HEK293T (cell line): Measurements from ENCODE around the gene KLK12.

Experiments
- CTCF ChIA-PET: fragments of 350-600 bp; formaldehyde crosslinking; extraction: SDS; loops from one replicate; lab custom pipeline; 2021; ENCODE audit warnings: antibody characterized with exemption, inconsistent platforms; lab: Yijun Ruan, JAX
- POLR2A ChIA-PET: fragments of 350-600 bp; formaldehyde crosslinking; extraction: SDS; loops from one replicate; lab custom pipeline; 2020; ENCODE audit warnings: antibody characterized with exemption, inconsistent platforms; lab: Yijun Ruan, JAX
- DNase-seq: peaks from one replicate; pipeline ENCODE4 v3.0.0; 2012; ENCODE audit warnings: mixed read lengths; ENCODE audit errors: extremely low spot score
- ARNT ChIP-seq: fragments of 450-650 bp; IDR thresholded peaks from 2 replicates; pipeline ENCODE4 v1.6.1; 2017; ENCODE audit warnings: mild to moderate bottlenecking
- BHLHE40 ChIP-seq: fragments of 450-650 bp; IDR thresholded peaks from 2 replicates; pipeline ENCODE4 v1.6.1; 2016; ENCODE audit warnings: mild to moderate bottlenecking, moderate library complexity, borderline replicate concordance
- CTBP1 ChIP-seq: fragments of 450-650 bp; IDR thresholded peaks from 2 replicates; pipeline ENCODE4 v1.6.1; 2016; ENCODE audit warnings: borderline replicate concordance
- ELF4 ChIP-seq: fragments of 450-650 bp; IDR thresholded peaks from 2 replicates; pipeline ENCODE4 v1.6.1; 2017; ENCODE audit warnings: antibody characterized with exemption
- FOXA1 ChIP-seq: fragments of 450-650 bp; IDR thresholded peaks from 2 replicates; pipeline ENCODE4 v1.6.1; 2016; ENCODE audit warnings: mild to moderate bottlenecking
- FOXK2 ChIP-seq: fragments of 450-650 bp; IDR thresholded peaks from 2 replicates; pipeline ENCODE4 v1.6.1; 2016; ENCODE audit warnings: mild to moderate bottlenecking
- FOXM1 ChIP-seq: fragments of 450-650 bp; IDR thresholded peaks from 2 replicates; pipeline ENCODE4 v1.6.1; 2017; ENCODE audit warnings: mild to moderate bottlenecking, borderline replicate concordance
- HDGF ChIP-seq: fragments of 450-650 bp; IDR thresholded peaks from 2 replicates; pipeline ENCODE4 v1.6.1; 2017; ENCODE audit warnings: antibody characterized with exemption, borderline replicate concordance
- L3MBTL2 ChIP-seq: fragments of 450-650 bp; conservative IDR thresholded peaks from 2 replicates; pipeline ENCODE4 v1.6.1; 2016; ENCODE audit warnings: mild to moderate bottlenecking
- LEF1 ChIP-seq: fragments of 450-650 bp; IDR thresholded peaks from 2 replicates; pipeline ENCODE4 v1.6.1; 2017; ENCODE audit warnings: mild to moderate bottlenecking, borderline replicate concordance
- NFRKB ChIP-seq: fragments of 450-650 bp; IDR thresholded peaks from 2 replicates; pipeline ENCODE4 v1.6.1; 2016; ENCODE audit warnings: mild to moderate bottlenecking, moderate library complexity
- PKNOX1 ChIP-seq: fragments of 450-650 bp; IDR thresholded peaks from 2 replicates; pipeline ENCODE4 v1.6.1; 2016
- SP1 ChIP-seq: fragments of 450-650 bp; IDR thresholded peaks from 2 replicates; pipeline ENCODE4 v1.6.1; 2017
- SUZ12 ChIP-seq: fragments of 450-650 bp; IDR thresholded peaks from 2 replicates; pipeline ENCODE4 v1.6.1; 2016; ENCODE audit warnings: mild to moderate bottlenecking
- TARDBP ChIP-seq: fragments of 450-650 bp; IDR thresholded peaks from 2 replicates; pipeline ENCODE4 v1.6.1; 2016
- ZNF384 ChIP-seq: fragments of 450-650 bp; IDR thresholded peaks from 2 replicates; pipeline ENCODE4 v1.6.1; 2016

Gene KLK12

DNA sequence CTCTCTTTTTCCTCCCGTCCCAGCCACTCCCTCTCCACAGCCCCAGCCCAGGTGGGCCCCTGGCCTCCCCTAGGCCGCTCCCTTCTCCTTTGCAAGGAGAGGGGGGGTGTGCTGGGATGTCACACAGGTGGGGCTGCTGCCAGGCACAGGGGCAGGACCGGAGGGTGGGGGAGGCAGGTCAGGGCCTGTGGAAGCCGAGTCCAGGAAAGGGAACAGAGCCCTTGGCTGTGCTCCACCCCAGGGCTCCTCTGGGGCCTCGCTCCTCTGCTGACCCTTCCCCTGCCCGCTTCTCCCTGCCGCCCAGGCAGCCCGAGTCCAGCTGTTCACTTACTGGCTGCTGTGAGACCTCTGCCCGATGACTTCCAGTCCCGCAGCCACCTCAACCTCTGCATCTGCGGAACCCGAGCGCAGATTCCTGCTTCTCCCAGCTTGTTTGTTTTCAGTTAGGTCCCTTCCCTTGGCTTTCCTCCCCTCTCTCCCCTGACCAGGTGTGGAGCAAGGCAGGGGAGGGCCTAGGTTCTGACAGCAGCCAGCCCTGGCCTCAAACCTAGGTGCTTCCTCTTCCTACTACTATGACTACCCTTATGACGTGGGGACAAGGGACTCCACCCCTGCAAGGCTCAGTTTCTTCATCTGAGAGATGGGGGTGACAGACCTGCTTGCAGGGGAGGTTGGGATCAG, 7.5 kb downstream of the KLK12 start:
- POLR2A ChIA-PET, result no interaction called here
- DNase-seq, result no peak
- CTCF ChIA-PET, result no interaction called here

DNA sequence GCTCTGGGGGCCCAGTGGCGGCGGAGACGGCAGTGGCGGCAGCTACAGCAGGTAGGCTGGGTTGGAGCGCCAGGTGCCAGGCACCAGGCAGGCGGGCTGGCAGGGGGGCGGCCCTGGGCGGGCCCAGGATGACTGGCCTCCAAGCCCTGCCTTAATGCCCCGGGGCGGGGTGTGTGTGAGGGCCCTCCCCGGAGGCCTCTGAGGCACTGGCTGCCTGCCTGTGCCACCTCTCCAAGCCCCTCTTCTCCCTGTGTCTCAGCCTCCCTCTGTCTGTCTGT, 8.3 kb downstream of the KLK12 start, which contains the start of gene KLK11:
KLK11 (minus strand) TSS at position 63 of the 278 bp plus-strand sequence. CDS start 985 bp downstream, outside the sequence.
- POLR2A ChIA-PET, result no interaction called here
- no peak for TF ChIP-seq ARNT
- TF ChIP-seq SP1, result no peak
- no peak for TF ChIP-seq LEF1
- no peak for DNase-seq
- CTCF ChIA-PET, result interaction anchor here (1.5 kb wide), 1 partner anchor 9 kb away, joined by 7 read pairs; no protein-coding TSS in a partner anchor

More for the DNA sequence above, 7.5 kb downstream of the KLK12 start:
- TF ChIP-seq ZNF384, result no peak
- no peak for TF ChIP-seq CTBP1
- TF ChIP-seq ELF4, result no peak
- no peak for TF ChIP-seq FOXA1
- TF ChIP-seq BHLHE40, result no peak
- no peak for TF ChIP-seq L3MBTL2
- TF ChIP-seq NFRKB, result no peak
- no peak for TF ChIP-seq ARNT
- TF ChIP-seq SUZ12, result no peak
- no peak for TF ChIP-seq SP1

GRCh38 chr19:51025809-51026553, 8.8 kb downstream of the KLK12 start:
- no peak for TF ChIP-seq SP1
- TF ChIP-seq ZNF384, result no peak
- TF ChIP-seq FOXA1, result no peak
- TF ChIP-seq NFRKB, result no peak
- TF ChIP-seq TARDBP, result no peak
- no peak for TF ChIP-seq LEF1
- no peak for TF ChIP-seq CTBP1
- TF ChIP-seq L3MBTL2, result no peak
- TF ChIP-seq HDGF, result no peak
- no peak for TF ChIP-seq SUZ12
- no peak for TF ChIP-seq FOXM1
- TF ChIP-seq BHLHE40, result no peak
- no peak for TF ChIP-seq ARNT
- TF ChIP-seq ELF4, result no peak
- TF ChIP-seq FOXK2, result no peak
- POLR2A ChIA-PET, result no interaction called here
- no peak for DNase-seq
- CTCF ChIA-PET, result interaction anchor here (1.5 kb wide), 1 partner anchor 8 kb away, joined by 7 read pairs; no protein-coding TSS in a partner anchor

DNA sequence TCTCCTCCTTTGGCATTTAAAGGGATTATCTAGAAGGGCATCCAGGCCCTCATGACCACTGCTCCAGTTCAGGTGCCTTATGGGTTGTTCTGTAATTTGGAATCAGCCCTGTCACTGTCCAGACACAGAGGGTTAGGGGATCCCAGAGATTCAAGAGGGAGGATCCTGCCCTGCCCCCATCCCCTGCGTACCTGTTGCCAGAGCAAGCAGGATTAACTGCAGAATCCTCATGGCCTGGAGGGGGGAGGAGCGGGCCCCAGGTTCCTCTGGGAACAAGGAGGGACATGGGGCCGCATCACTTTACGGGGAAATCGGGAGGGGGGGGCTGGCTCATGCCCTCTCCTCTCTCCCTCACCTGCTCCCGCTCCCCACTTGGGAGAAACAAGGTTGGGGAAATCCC, 9.4 kb downstream of the KLK12 start:
- ChIA-PET POLR2A (no interaction called here), CTCF (interaction anchor here (1.5 kb wide), 1 partner anchor 8 kb away, joined by 7 read pairs; no protein-coding TSS in a partner anchor)
- no peak for DNase-seq
- TF ChIP-seq BHLHE40 (no peak), FOXA1 (no peak), L3MBTL2 (no peak), SUZ12 (no peak), ARNT (no peak), ELF4 (no peak), TARDBP (no peak), ZNF384 (no peak), FOXK2 (no peak), CTBP1 (no peak), HDGF (no peak), SP1 (no peak), PKNOX1 (no peak), NFRKB (no peak), FOXM1 (no peak), LEF1 (no peak)

GRCh38 chr19:51024924-51025323, 9.9 kb downstream of the KLK12 start:
- POLR2A ChIA-PET, result no interaction called here
- TF ChIP-seq FOXK2 (no peak), SP1 (no peak)
- DNase-seq, result no peak
- CTCF ChIA-PET, result no interaction called here

DNA sequence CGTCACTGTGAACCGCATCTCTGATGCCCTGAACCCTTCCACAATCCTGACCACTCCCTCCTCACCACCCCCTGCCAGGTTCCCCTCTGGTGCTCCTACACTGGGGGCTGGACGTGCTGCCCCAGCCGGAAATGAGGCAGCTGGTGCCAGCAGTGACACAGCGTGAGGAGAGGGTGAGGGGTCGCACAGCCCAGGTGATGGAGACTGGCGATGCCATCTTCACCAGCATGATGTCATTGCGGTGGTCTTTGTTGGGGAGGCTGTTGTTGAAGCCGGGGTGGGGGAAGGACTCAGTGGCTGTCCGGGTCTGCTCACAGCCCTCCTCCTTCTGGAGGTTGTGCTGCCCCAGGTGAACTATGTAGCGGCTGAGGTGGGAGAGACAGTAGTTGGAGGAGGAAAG, 10.9 kb downstream of the KLK12 start:
- CTCF ChIA-PET, result no interaction called here
- no peak for DNase-seq
- POLR2A ChIA-PET, result no interaction called here
- TF ChIP-seq CTBP1 (no peak), L3MBTL2 (no peak), SUZ12 (no peak), BHLHE40 (no peak), ZNF384 (no peak), ARNT (no peak), NFRKB (no peak), FOXA1 (no peak), SP1 (no peak), FOXK2 (no peak), FOXM1 (no peak), LEF1 (no peak), HDGF (no peak), ELF4 (no peak)

DNA sequence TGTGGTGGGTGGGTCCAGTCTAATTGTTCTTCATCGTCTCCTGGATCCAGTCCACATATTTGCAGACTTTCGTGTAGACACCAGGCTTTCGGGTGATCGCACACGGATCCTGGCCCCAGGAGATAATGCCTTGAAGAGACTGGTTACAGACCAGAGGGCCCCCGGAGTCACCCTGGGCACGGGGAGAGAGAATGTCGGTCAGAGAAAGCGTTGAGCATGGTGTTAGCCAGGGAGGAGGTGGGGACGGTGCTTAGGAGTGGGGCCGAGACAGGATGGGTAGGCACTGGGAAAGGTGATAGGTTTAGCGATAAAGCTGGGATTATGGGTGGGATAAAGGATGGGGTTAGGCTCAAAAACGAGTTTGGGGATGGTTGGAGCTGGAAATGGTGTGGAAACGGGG, 12.3 kb downstream of the KLK12 start:
- CTCF ChIA-PET, result no interaction called here
- no peak for TF ChIP-seq FOXM1
- no peak for TF ChIP-seq FOXK2
- TF ChIP-seq LEF1, result no peak
- TF ChIP-seq PKNOX1, result no peak
- TF ChIP-seq SP1, result no peak
- no peak for TF ChIP-seq SUZ12
- TF ChIP-seq ZNF384, result no peak
- no peak for TF ChIP-seq ARNT
- no peak for TF ChIP-seq FOXA1
- no peak for TF ChIP-seq BHLHE40
- no peak for TF ChIP-seq NFRKB
- TF ChIP-seq CTBP1, result no peak
- no peak for TF ChIP-seq ELF4
- no peak for TF ChIP-seq L3MBTL2
- TF ChIP-seq TARDBP, result no peak
- POLR2A ChIA-PET, result no interaction called here
- no peak for DNase-seq
